ENCODE results near the gene RANBP17.
A peak's percentile ranks its signal among the peaks of the same experiment; 100 is the strongest.
"Not testable (repeated sequence)": the region's sequence is repeated elsewhere in the genome, so short reads cannot be mapped to it uniquely, and the experiment has no call there.

RANBP17 gene

DNA sequence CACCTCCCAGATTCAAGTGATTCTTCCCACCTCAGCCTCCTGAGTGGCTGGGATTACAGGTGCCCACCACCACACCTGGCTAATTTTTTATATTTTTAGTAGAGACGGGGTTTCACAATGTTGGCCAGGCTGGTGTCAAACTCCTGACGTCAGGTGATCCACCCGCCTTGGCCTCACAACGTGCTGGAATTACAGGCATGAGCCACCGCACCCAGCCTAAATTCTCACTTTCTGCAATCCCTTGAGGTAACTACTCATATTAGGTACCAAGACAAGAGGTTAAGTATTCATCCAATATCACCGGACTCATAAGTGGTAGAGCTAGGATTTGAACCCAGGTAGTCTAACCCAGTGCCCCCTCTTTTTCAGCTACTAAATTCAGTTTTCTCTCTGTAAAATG, 436.1 kb downstream of the RANBP17 start:
- not testable (repeated sequence) for ATAC-seq

GRCh38 chr5:171299228-171299627, 437.4 kb downstream of the RANBP17 start:
- TF ChIP-seq ARNTL (CRISPR knock-in tag; IDR thresholded peaks at IDR 0.05; ENCODE audit: borderline replicate concordance, low read depth) (no peak), TSHZ2 (CRISPR knock-in tag; IDR thresholded peaks at IDR 0.05) (0 out of 2 replicates have a peak, but pooled peaks have one; percentile 51), PATZ1 (CRISPR knock-in tag; IDR thresholded peaks at IDR 0.05; ENCODE audit: borderline replicate concordance) (no peak), CREB5 (CRISPR knock-in tag; IDR thresholded peaks at IDR 0.05; ENCODE audit: low read depth) (no peak), ISL1 (CRISPR knock-in tag; IDR thresholded peaks at IDR 0.05) (0 out of 2 replicates have a peak, but pooled peaks have one; percentile 5), ESRRG (CRISPR knock-in tag; IDR thresholded peaks at IDR 0.05) (no peak), ZNF70 (CRISPR knock-in tag; IDR thresholded peaks at IDR 0.05) (no peak), PPARA (CRISPR knock-in tag; IDR thresholded peaks at IDR 0.05; ENCODE audit: borderline replicate concordance) (no peak), TCF4 (CRISPR knock-in tag; IDR thresholded peaks at IDR 0.05; ENCODE audit: borderline replicate concordance) (peak; percentile 10; the same call in 1 of the 2 replicates), SNAI2 (CRISPR knock-in tag; IDR thresholded peaks at IDR 0.05) (no peak), ZFP30 (CRISPR knock-in tag; IDR thresholded peaks at IDR 0.05) (no peak)
- TF ChIP-seq, protein P1, sequence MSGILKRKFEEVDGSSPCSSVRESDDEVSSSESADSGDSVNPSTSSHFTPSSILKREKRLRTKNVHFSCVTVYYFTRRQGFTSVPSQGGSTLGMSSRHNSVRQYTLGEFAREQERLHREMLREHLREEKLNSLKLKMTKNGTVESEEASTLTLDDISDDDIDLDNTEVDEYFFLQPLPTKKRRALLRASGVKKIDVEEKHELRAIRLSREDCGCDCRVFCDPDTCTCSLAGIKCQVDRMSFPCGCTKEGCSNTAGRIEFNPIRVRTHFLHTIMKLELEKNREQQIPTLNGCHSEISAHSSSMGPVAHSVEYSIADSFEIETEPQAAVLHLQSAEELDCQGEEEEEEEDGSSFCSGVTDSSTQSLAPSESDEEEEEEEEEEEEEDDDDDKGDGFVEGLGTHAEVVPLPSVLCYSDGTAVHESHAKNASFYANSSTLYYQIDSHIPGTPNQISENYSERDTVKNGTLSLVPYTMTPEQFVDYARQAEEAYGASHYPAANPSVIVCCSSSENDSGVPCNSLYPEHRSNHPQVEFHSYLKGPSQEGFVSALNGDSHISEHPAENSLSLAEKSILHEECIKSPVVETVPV (CRISPR knock-in tag; IDR thresholded peaks at IDR 0.05), result no peak
- no peak; the same call in 2 of the 3 replicates for ATAC-seq

DNA sequence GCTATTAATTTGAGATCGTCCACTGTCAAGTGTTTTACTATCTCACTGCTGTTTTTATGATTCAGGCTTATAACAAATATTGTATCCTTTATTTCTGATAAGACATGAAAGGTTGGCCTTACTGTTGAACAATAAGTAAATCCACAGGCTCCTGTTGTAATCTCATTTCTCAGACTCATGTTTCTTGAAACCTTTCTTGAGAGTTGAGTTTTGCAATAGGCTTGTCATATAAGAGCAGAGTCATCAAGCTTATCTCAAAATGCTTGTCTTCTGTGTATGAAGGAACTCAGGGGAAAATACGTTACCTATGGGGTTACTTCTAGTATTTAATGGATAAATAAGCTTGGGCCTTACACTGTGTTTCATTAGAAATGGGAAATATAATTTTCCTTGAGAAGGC, 438.0 kb downstream of the RANBP17 start:
- TF ChIP-seq PPARA (CRISPR knock-in tag; IDR thresholded peaks at IDR 0.05; ENCODE audit: borderline replicate concordance) (no peak), ISL1 (CRISPR knock-in tag; IDR thresholded peaks at IDR 0.05) (0 out of 2 replicates have a peak, but pooled peaks have one; percentile 13)
- ATAC-seq, result no peak

- no peak for ATAC-seq
- TF ChIP-seq CREB5 (CRISPR knock-in tag; IDR thresholded peaks at IDR 0.05; ENCODE audit: low read depth) (no peak), ESRRG (CRISPR knock-in tag; IDR thresholded peaks at IDR 0.05) (no peak), TOX (CRISPR knock-in tag; IDR thresholded peaks at IDR 0.05; ENCODE audit: borderline replicate concordance) (no peak), ZFP3 (CRISPR knock-in tag; IDR thresholded peaks at IDR 0.05) (no peak), TSHZ2 (CRISPR knock-in tag; IDR thresholded peaks at IDR 0.05) (no peak), ARNTL (CRISPR knock-in tag; IDR thresholded peaks at IDR 0.05; ENCODE audit: borderline replicate concordance, low read depth) (no peak), ZNF565 (CRISPR knock-in tag; conservative IDR thresholded peaks at IDR 0.05; ENCODE audit: low read depth) (no peak), ISL1 (CRISPR knock-in tag; IDR thresholded peaks at IDR 0.05) (no peak), BACH2 (CRISPR knock-in tag; IDR thresholded peaks at IDR 0.05; ENCODE audit: borderline replicate concordance) (no peak), GLIS3 (CRISPR knock-in tag; IDR thresholded peaks at IDR 0.05) (no peak), ZNF70 (CRISPR knock-in tag; IDR thresholded peaks at IDR 0.05) (no peak), SNAI2 (CRISPR knock-in tag; IDR thresholded peaks at IDR 0.05) (no peak), OSR1 (CRISPR knock-in tag; IDR thresholded peaks at IDR 0.05) (no peak), TCF4 (CRISPR knock-in tag; IDR thresholded peaks at IDR 0.05; ENCODE audit: borderline replicate concordance) (no peak), PPARA (CRISPR knock-in tag; IDR thresholded peaks at IDR 0.05; ENCODE audit: borderline replicate concordance) (no peak), CSDC2 (CRISPR knock-in tag; IDR thresholded peaks at IDR 0.05) (no peak)
- TF ChIP-seq, protein P2, sequence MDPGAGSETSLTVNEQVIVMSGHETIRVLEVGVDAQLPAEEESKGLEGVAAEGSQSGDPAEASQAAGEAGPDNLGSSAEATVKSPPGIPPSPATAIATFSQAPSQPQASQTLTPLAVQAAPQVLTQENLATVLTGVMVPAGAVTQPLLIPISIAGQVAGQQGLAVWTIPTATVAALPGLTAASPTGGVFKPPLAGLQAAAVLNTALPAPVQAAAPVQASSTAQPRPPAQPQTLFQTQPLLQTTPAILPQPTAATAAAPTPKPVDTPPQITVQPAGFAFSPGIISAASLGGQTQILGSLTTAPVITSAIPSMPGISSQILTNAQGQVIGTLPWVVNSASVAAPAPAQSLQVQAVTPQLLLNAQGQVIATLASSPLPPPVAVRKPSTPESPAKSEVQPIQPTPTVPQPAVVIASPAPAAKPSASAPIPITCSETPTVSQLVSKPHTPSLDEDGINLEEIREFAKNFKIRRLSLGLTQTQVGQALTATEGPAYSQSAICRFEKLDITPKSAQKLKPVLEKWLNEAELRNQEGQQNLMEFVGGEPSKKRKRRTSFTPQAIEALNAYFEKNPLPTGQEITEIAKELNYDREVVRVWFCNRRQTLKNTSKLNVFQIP (CRISPR knock-in tag; IDR thresholded peaks at IDR 0.05; ENCODE audit: borderline replicate concordance, low read depth), result no peak
Observed at GRCh38 chr5:171300358-171300757, 438.5 kb downstream of the RANBP17 start.

All from SK-N-SH treated with all-trans-retinoic acid at 6 μM for 48 hours (cell line).